GM19452 (cell line): ENCODE results near the gene SBF2.

ENCODE experiments used
- ATAC-seq: cut with Tn5 transposase; IDR thresholded peaks from one replicate; pipeline ENCODE4 v1.9.1; 2021; ENCODE audit not compliant: unreplicated experiment

The SBF2 gene

GRCh38 chr11:9736365-9736764 is 557.7 kb downstream of the SBF2 start:
- no peak for ATAC-seq

GRCh38 chr11:9735919-9736318 is 558.1 kb downstream of the SBF2 start:
- ATAC-seq = no peak

GRCh38 chr11:9735236-9735635 is 558.8 kb downstream of the SBF2 start:
- ATAC-seq = no peak

GRCh38 chr11:9733212-9733611 is 560.8 kb downstream of the SBF2 start:
- ATAC-seq = no peak

GRCh38 chr11:9732453-9732852 is 561.6 kb downstream of the SBF2 start:
- ATAC-seq = no peak

- no peak for ATAC-seq
These were observed 562.8 kb downstream of the SBF2 start for GRCh38 chr11:9731256-9731655.
